SK-N-SH (cell line): ENCODE measurements around the gene OR10G3. TPM values are rescaled to one million over a fixed set of nuclear protein-coding genes. Genes with fewer than 3 reads are reported as not detected.

Experiments used
- CTCF ChIA-PET: fragments of 300-600, 350-600 bp; formaldehyde crosslinking; extraction: SDS; loops from one replicate; lab custom pipeline; 2021; lab: Yijun Ruan, JAX
- POLR2A ChIA-PET: fragments of 350-600 bp; sonication (Branson Sonifier 250); formaldehyde crosslinking; extraction: SDS; loops from one replicate; lab custom pipeline; 2020; ENCODE audit warnings: antibody characterized with exemption, inconsistent platforms; lab: Yijun Ruan, JAX
- DNase-seq: peaks from one replicate; pipeline ENCODE4 v3.0.0; 2012
- H2AFZ ChIP-seq: fragments of 200-600 bp; sonication (generic); 2 replicates; pipeline ENCODE4 v1.8.1; 2016; ENCODE audit warnings: antibody characterized with exemption, mild to moderate bottlenecking, low read depth
- H3F3A ChIP-seq: fragments of 200-600 bp; sonication (generic); replicated peaks from 2 replicates; pipeline ENCODE3; 2016; ENCODE audit warnings: antibody characterized with exemption, mild to moderate bottlenecking; ENCODE audit not compliant: insufficient read depth
- H3K27ac ChIP-seq, 2 experiments: fragments of 200-500 bp in 1 of 2; fragments of 200-600 bp in 1 of 2; sonication (Bioruptor generic) in 1 of 2; sonication (generic), shearing (Covaris generic) in 1 of 2; 2 replicates each; pipeline versions ENCODE4 v1.5.1 to v1.6.1; 2014 to 2016; ENCODE audit warnings: low read depth in 2 of 2, inconsistent platforms in 1 of 2, low read length in 1 of 2, mild to moderate bottlenecking in 1 of 2, mixed read lengths in 1 of 2
- H3K27me3 ChIP-seq: fragments of 200-600 bp; sonication (generic), shearing (Covaris generic); 2 replicates; pipeline ENCODE4 v1.6.1; 2016; ENCODE audit warnings: mixed run types; ENCODE audit not compliant: insufficient read depth
- H3K36me3 ChIP-seq, 2 experiments: fragments of 200-500 bp in 1 of 2; fragments of 200-600 bp in 1 of 2; sonication (Bioruptor generic) in 1 of 2; sonication (generic) in 1 of 2; replicated peaks in 1 of 2; 2 replicates each; pipeline versions ENCODE3 to v1.5.1; 2014 to 2016; ENCODE audit warnings: low read length in 1 of 2, mild to moderate bottlenecking in 1 of 2; ENCODE audit not compliant: insufficient read depth in 2 of 2, control insufficient read depth in 1 of 2
- H3K4me1 ChIP-seq, 2 experiments: fragments of 200-500 bp in 1 of 2; fragments of 200-600 bp in 1 of 2; sonication (Bioruptor generic) in 1 of 2; sonication (generic), shearing (Covaris generic) in 1 of 2; 2 replicates each; pipeline versions ENCODE4 v1.5.1 to v1.6.1; 2014 to 2016; ENCODE audit warnings: low read depth in 1 of 2, low read length in 1 of 2, mixed run types in 1 of 2; ENCODE audit not compliant: insufficient read depth in 2 of 2, control insufficient read depth in 1 of 2
- H3K4me2 ChIP-seq: fragments of 200-600 bp; sonication (generic), shearing (Covaris generic); 2 replicates; pipeline ENCODE4 v1.6.1; 2017; ENCODE audit warnings: mixed run types
- H3K4me3 ChIP-seq, 2 experiments: fragments of 200-500 bp in 1 of 2; fragments of 200-600 bp in 1 of 2; sonication (Bioruptor generic) in 1 of 2; sonication (generic), shearing (Covaris generic) in 1 of 2; 2 replicates each; pipeline versions ENCODE4 v1.5.1 to v1.8.1; 2014 to 2016; ENCODE audit warnings: low read depth in 2 of 2, inconsistent platforms in 1 of 2, low read length in 1 of 2, mild to moderate bottlenecking in 1 of 2, mixed read lengths in 1 of 2, moderate library complexity in 1 of 2
- H3K79me2 ChIP-seq: fragments of 200-600 bp; sonication (generic); 2 replicates; pipeline ENCODE4 v1.8.1; 2017; ENCODE audit warnings: mild to moderate bottlenecking; ENCODE audit not compliant: insufficient read depth
- H3K9ac ChIP-seq: fragments of 200-600 bp; sonication (generic); 2 replicates; pipeline ENCODE4 v1.6.1; 2017; ENCODE audit warnings: mixed run types
- H3K9me2 ChIP-seq: fragments of 200-600 bp; sonication (generic); 2 replicates; pipeline ENCODE4 v1.6.1; 2017; ENCODE audit warnings: mixed run types
- H3K9me3 ChIP-seq: fragments of 200-600 bp; sonication (generic); 2 replicates; pipeline ENCODE4 v1.6.1; 2017; ENCODE audit warnings: mixed run types, mild to moderate bottlenecking, moderate library complexity
- H4K20me1 ChIP-seq: fragments of 200-600 bp; sonication (generic); 2 replicates; pipeline ENCODE4 v1.6.1; 2017; ENCODE audit warnings: mild to moderate bottlenecking, mixed run types; ENCODE audit not compliant: insufficient read depth
- CHD2 ChIP-seq: fragments of 150-350 bp; IDR thresholded peaks from 2 replicates; pipeline ENCODE4 v1.6.1; 2018; ENCODE audit warnings: low read length; ENCODE audit not compliant: partially characterized antibody
- EP300 ChIP-seq, 2 experiments: IDR thresholded peaks; 2 replicates each; pipeline versions ENCODE4 v1.4.0 to v1.6.1; 2012; ENCODE audit warnings: borderline replicate concordance in 1 of 2, low read depth in 1 of 2, low read length in 1 of 2
- FOSL2 ChIP-seq: IDR thresholded peaks from 2 replicates; pipeline ENCODE4 v1.4.0; 2012; ENCODE audit warnings: low read depth, mild to moderate bottlenecking, moderate library complexity, borderline replicate concordance
- FOXJ3 ChIP-seq: sonication (generic); formaldehyde crosslinking; IDR thresholded peaks from 2 replicates; pipeline ENCODE4 v1.5.1; 2020; ENCODE audit warnings: mild to moderate bottlenecking, missing genetic modification reagents
- GABPA ChIP-seq: IDR thresholded peaks from 2 replicates; pipeline ENCODE4 v1.4.0; 2012; ENCODE audit warnings: low read depth, mild to moderate bottlenecking
- IRF3 ChIP-seq: fragments of 150-350 bp; IDR thresholded peaks from 2 replicates; pipeline ENCODE4 v1.6.1; 2016; ENCODE audit warnings: mild to moderate bottlenecking, low read depth, low read length
- MXI1 ChIP-seq: IDR thresholded peaks from 2 replicates; pipeline ENCODE4 v1.6.1; 2012; ENCODE audit warnings: mild to moderate bottlenecking, low read depth, low read length, improper control_type of control experiment
- NFIC ChIP-seq: IDR thresholded peaks from 2 replicates; pipeline ENCODE4 v1.4.0; 2012; ENCODE audit warnings: borderline replicate concordance
- NRF1 ChIP-seq: IDR thresholded peaks from 2 replicates; pipeline ENCODE4 v1.6.1; 2012; ENCODE audit warnings: low read depth, mild to moderate bottlenecking, low read length
- RAD21 ChIP-seq: IDR thresholded peaks from 2 replicates; pipeline ENCODE4 v1.6.1; 2012; ENCODE audit warnings: mild to moderate bottlenecking, low read length
- RFX5 ChIP-seq: IDR thresholded peaks from 2 replicates; pipeline ENCODE4 v1.6.1; 2012; ENCODE audit warnings: mild to moderate bottlenecking, improper control_type of control experiment, low read length
- RXRA ChIP-seq: IDR thresholded peaks from 2 replicates; pipeline ENCODE4 v1.4.0; 2012; ENCODE audit warnings: low read depth, mild to moderate bottlenecking, borderline replicate concordance
- SIN3A ChIP-seq: IDR thresholded peaks from 2 replicates; pipeline ENCODE4 v1.6.1; 2012; ENCODE audit warnings: low read depth, mild to moderate bottlenecking, low read length, moderate library complexity, borderline replicate concordance
- SMC3 ChIP-seq: IDR thresholded peaks from 2 replicates; pipeline ENCODE4 v1.6.1; 2012; ENCODE audit warnings: low read depth, low read length, improper control_type of control experiment
- TAF1 ChIP-seq: IDR thresholded peaks from 2 replicates; pipeline ENCODE4 v1.6.1; 2012; ENCODE audit warnings: low read depth, mild to moderate bottlenecking, low read length, moderate library complexity, borderline replicate concordance
- TCF12 ChIP-seq: IDR thresholded peaks from 2 replicates; pipeline ENCODE4 v1.4.0; 2012
- WGBS: methylation state at CpG from one replicate; pipeline ENCODE4 v1.1.6; 2017; ENCODE audit warnings: low lambda C conversion rate; 5-methylcytosine and 5-hydroxymethylcytosine counted together
- polyA plus RNA-seq, 3 experiments: library from polyadenylated mRNA; depleted of rRNA; stranded (reverse); fragments of >200 nt; gene quantifications; 2 replicates each; pipeline ENCODE4 v1.2.3, GENCODE V29; 2012
- TF ChIP-seq, protein P1 (sequence below): IDR thresholded peaks from 2 replicates; pipeline ENCODE4 v1.4.0; 2012; ENCODE audit warnings: low read depth, borderline replicate concordance
- TF ChIP-seq, protein P2 (sequence below): fragments of 200-600 bp; sonication (generic); IDR thresholded peaks from 2 replicates; pipeline ENCODE4 v1.6.1; 2017; ENCODE audit warnings: antibody characterized with exemption, mild to moderate bottlenecking, moderate library complexity
- TF ChIP-seq, protein P3 (sequence below): IDR thresholded peaks from 2 replicates; pipeline ENCODE4; 2012

OR10G3 gene
- polyA plus RNA-seq, 1 of the 3 experiments (the other 2 are of a cell fraction), result not detected

- H3K36me3 ChIP-seq, result no peaks in the 10 kb centered on the region
- peaks cover 35% of the 10 kb centered on the region; the same call in 1 of the 2 replicates for H3K27me3 ChIP-seq
- no peak overlapping the region for H3K9ac ChIP-seq
- DNase-seq, result no peak
- no peak overlapping the region for H2AFZ ChIP-seq
- no peak overlapping the region for H3K4me3 ChIP-seq
- ChIA-PET POLR2A (no interaction called here), CTCF (interaction anchor here (1.0 kb wide), 1 partner anchor 143 kb away, joined by 3 read pairs; no protein-coding TSS in a partner anchor)
- no peaks in the 10 kb centered on the region for H3K4me1 ChIP-seq
- no peaks in the 10 kb centered on the region for H4K20me1 ChIP-seq
- H3K4me2 ChIP-seq, result no peak overlapping the region
- no peak overlapping the region for H3K27ac ChIP-seq
- no peaks in the 10 kb centered on the region; the same call in 1 of the 2 replicates for H3K9me3 ChIP-seq
- WGBS, result 15% methylated on average over 6 of the region's 6 CpGs
- TF ChIP-seq RAD21, result no peak
- no peak for TF ChIP-seq SIN3A
- TF ChIP-seq, protein P1, sequence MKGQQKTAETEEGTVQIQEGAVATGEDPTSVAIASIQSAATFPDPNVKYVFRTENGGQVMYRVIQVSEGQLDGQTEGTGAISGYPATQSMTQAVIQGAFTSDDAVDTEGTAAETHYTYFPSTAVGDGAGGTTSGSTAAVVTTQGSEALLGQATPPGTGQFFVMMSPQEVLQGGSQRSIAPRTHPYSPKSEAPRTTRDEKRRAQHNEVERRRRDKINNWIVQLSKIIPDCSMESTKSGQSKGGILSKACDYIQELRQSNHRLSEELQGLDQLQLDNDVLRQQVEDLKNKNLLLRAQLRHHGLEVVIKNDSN, result no peak
- TF ChIP-seq EP300 (IDR thresholded peaks at IDR 0.05; ENCODE audit: borderline replicate concordance in 1 of 2, low read depth in 1 of 2, low read length in 1 of 2), result no peak
- no peak for TF ChIP-seq FOXJ3 (CRISPR knock-in tag)
- TF ChIP-seq IRF3, result no peak
- TF ChIP-seq, protein P2, sequence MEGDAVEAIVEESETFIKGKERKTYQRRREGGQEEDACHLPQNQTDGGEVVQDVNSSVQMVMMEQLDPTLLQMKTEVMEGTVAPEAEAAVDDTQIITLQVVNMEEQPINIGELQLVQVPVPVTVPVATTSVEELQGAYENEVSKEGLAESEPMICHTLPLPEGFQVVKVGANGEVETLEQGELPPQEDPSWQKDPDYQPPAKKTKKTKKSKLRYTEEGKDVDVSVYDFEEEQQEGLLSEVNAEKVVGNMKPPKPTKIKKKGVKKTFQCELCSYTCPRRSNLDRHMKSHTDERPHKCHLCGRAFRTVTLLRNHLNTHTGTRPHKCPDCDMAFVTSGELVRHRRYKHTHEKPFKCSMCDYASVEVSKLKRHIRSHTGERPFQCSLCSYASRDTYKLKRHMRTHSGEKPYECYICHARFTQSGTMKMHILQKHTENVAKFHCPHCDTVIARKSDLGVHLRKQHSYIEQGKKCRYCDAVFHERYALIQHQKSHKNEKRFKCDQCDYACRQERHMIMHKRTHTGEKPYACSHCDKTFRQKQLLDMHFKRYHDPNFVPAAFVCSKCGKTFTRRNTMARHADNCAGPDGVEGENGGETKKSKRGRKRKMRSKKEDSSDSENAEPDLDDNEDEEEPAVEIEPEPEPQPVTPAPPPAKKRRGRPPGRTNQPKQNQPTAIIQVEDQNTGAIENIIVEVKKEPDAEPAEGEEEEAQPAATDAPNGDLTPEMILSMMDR, result no peak
- TF ChIP-seq GABPA, result no peak
- TF ChIP-seq RFX5, result no peak
- TF ChIP-seq SMC3, result no peak
- TF ChIP-seq FOSL2, result no peak
- no peak for TF ChIP-seq NFIC
- TF ChIP-seq MXI1, result no peak
- TF ChIP-seq TCF12, result no peak
- TF ChIP-seq NRF1, result no peak
- TF ChIP-seq, protein P3, sequence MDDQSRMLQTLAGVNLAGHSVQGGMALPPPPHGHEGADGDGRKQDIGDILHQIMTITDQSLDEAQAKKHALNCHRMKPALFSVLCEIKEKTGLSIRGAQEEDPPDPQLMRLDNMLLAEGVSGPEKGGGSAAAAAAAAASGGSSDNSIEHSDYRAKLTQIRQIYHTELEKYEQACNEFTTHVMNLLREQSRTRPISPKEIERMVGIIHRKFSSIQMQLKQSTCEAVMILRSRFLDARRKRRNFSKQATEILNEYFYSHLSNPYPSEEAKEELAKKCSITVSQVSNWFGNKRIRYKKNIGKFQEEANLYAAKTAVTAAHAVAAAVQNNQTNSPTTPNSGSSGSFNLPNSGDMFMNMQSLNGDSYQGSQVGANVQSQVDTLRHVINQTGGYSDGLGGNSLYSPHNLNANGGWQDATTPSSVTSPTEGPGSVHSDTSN, result no peak
- no peak for TF ChIP-seq TAF1
- TF ChIP-seq RXRA, result no peak
- no peak for TF ChIP-seq CHD2
- H3K79me2 ChIP-seq, result no peaks in the 10 kb centered on the region
- H3F3A ChIP-seq, result no peaks in the 10 kb centered on the region
- no peaks in the 10 kb centered on the region for H3K9me2 ChIP-seq
These were observed 4.2 kb downstream of the OR10G3 start for GRCh38 chr14:21575661-21576060.
